ES-I3 (cell line): Measurements from ENCODE around the gene FREY1.

Source experiments
- H3K36me3 ChIP-seq: 2 replicates; pipeline ENCODE4 v1.6.1; 2013; ENCODE audit warnings: mild to moderate bottlenecking, low read length, control low read depth, moderate library complexity; ENCODE audit not compliant: insufficient read depth
- H3K4me1 ChIP-seq: 2 replicates; pipeline ENCODE4 v1.6.1; 2013; ENCODE audit warnings: mild to moderate bottlenecking, control low read depth, low read length; ENCODE audit not compliant: insufficient read depth
- H3K9ac ChIP-seq: 2 replicates; pipeline ENCODE4 v1.6.1; 2013; ENCODE audit warnings: low read depth, mild to moderate bottlenecking, low read length, moderate library complexity
- H3K9me3 ChIP-seq: 2 replicates; pipeline ENCODE4 v1.6.1; 2013; ENCODE audit warnings: mild to moderate bottlenecking, low read length, moderate library complexity; ENCODE audit not compliant: control insufficient read depth, insufficient read depth

The FREY1 gene

DNA sequence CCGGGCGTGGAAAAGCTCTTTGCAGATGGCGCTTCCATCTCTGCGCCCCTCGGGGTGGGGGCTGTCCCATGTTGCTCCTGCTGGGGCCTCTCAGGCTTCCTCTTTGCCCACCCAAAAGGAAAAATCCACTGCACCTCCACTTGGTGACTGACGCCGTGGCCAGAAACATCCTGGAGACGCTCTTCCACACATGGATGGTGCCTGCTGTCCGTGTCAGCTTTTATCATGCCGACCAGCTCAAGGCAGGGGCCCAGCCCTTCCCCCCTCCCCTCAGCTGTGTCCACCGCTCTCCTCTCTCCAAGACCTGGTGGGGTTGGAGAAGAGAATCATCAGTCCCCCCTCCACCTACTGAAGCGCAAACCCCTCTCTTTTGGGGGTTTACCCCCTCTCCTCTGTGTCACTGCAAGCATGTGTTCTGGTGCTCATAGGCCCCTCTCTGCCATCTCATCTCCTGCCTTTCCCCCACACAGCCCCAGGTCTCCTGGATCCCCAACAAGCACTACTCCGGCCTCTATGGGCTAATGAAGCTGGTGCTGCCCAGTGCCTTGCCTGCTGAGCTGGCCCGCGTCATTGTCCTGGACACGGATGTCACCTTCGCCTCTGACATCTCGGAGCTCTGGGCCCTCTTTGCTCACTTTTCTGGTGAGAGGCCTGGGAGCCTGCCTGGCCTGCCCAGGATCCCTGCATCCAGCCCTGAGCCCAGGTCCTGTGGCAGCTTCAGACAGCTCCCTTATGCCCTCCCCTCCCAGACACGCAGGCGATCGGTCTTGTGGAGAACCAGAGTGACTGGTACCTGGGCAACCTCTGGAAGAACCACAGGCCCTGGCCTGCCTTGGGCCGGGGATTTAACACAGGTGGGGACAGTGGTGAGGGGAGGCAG, 17.2 kb upstream of the FREY1 start:
- Histone ChIP-seq H3K4me1 (peaks cover 14% of the 10 kb centered on the region), H3K9ac (no peak overlapping the region), H3K9me3 (no peaks in the 10 kb centered on the region), H3K36me3 (no peaks in the 10 kb centered on the region)

GRCh38 chr11:45922425-45923082, 15.5 kb upstream of the FREY1 start, which contains the start of gene LARGE2:
TSS of gene LARGE2 (plus strand) at chr11:45922656. CDS start at chr11:45922883, 227 bp downstream.
- Histone ChIP-seq H3K4me1 (peaks cover 16% of the 10 kb centered on the region), H3K36me3 (no peaks in the 10 kb centered on the region), H3K9ac (peak within 1 kb of the TSS; percentile 56), H3K9me3 (no peaks in the 10 kb centered on the region)

DNA sequence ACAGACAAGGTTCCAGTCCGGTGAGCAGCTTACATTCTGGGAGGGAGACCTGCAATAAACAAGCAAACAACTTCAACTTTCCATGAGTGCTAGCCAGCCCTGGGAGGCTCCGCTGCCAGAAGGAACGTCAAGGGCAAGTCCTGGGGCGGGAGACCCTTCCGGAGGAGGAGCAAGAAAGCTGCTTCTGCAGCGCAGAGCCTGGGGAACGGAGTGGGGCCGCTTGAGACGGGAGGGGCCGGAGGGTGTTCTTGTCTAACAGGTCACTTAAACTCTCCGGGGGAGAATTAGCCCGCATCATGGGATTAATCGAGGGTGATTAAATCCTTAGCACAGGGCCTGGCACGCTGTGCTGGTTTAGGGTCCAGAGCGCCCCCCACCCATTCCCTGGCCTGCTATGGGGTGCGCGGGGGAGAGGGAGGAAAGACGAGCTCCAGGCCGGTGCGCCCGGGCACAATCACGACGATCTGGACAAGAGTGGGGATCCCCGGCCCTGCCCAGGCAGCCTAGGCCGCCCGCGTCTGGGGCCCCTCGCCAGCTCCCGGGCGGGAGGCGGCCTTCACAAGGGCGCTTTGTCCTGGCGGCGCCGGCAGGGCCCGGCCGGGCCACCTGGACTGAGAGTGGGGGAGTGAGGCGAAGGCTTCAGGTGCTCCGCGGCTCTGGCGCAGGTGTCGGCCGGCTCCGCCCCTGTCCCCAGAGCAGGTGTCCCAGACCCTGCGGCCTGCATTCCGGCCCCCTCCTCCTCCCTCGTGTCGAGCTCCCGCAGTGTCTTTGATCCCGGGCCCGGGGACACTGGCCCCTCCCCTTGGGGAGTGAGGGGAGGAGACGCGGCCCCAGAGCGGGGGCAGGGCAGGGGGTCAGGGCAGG, 14.7 kb upstream of the FREY1 start:
- H3K4me1 ChIP-seq: peaks cover 20% of the 10 kb centered on the region
- H3K9me3 ChIP-seq: no peaks in the 10 kb centered on the region
- peak overlapping the region; percentile 56 for H3K9ac ChIP-seq
- no peaks in the 10 kb centered on the region for H3K36me3 ChIP-seq

DNA sequence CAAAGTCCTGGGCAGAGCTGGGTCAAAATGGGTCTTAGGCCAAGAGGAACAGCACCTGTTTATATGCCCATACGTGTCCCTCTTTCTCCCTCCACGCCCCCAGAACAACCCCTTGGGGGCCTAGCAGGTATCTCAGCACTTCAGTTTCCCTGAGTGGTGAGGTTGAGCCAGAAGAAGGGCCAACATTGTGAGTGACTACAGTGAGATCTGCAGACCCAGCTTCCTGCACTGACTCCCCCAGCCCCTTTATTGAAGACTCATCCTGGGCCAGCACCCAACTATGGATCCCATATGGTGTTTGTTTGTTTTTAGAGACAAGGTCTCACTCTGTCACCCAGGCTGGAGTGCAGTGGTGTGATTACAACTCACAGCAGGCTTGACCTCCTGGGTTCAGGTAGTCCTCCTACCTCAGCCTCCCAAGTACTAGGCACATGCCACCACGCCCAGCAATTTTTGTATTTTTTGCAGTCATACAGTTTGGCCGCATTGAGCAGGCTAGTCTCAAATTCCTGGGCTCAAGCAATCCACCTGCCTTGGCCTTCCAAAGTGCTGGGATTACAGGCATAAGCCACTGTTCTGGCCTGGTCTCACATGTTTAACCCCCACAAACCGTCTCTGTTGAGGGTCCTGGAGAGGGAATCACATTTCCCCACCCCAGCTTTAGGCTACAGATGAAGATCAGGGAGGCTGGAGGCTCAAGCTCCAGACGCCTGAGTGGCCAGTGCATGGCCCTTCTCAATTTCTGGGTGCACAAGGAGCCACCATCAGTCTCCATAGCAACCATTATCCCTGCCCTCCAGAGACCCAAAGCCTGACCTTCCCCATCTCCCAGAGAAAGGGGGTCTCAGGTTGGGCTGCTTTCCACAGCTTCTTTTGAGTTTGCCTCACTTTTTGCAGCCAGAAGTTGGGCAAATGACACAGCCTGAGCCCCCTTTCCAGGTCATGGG, 13.7 kb upstream of the FREY1 start:
- peaks cover 20% of the 10 kb centered on the region for H3K4me1 ChIP-seq
- 0 out of 2 replicates have a peak overlapping the region, but pooled peaks have one; percentile 56 for H3K9ac ChIP-seq
- H3K9me3 ChIP-seq: no peaks in the 10 kb centered on the region
- H3K36me3 ChIP-seq: peaks cover 2% of the 10 kb centered on the region; the same call in 1 of the 2 replicates

DNA sequence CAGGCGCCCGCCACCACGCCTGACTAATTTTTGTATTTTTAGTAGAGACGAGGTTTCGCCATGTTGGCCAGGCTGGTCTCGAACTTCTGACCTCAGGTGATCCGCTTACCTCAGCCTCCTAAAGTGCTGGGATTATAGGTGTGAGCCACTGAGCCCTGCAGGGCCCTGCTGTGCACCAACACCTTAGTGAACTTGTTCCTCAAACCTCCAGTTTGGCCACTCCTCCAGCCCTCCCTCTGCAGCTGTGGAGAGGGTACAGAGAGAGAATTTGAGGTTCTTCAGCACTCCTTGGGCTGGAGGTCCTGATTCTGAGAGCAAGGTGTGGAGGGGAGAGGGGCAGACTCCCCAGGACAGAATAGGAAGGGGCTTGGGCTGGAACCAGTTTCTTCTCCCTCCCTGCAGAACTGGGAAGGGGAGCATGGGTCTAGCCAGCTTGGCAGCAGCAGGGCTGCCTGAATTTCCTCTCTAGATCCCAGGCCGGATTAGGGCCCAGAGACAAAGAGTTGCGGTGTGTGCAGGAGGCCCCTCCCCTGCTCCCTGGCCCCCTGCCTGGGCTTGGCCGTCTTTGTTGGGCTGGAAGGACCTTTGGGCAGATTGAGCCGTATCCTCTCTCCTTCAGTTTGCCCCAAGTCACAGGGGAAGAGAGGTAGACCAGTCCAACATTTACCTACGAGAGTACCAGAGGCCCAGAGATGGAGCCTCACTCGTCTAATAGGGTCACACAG, 12.9 kb upstream of the FREY1 start:
- Histone ChIP-seq H3K9ac (no peak overlapping the region), H3K4me1 (peaks cover 20% of the 10 kb centered on the region), H3K36me3 (peaks cover 7% of the 10 kb centered on the region; the same call in 1 of the 2 replicates), H3K9me3 (no peaks in the 10 kb centered on the region)

DNA sequence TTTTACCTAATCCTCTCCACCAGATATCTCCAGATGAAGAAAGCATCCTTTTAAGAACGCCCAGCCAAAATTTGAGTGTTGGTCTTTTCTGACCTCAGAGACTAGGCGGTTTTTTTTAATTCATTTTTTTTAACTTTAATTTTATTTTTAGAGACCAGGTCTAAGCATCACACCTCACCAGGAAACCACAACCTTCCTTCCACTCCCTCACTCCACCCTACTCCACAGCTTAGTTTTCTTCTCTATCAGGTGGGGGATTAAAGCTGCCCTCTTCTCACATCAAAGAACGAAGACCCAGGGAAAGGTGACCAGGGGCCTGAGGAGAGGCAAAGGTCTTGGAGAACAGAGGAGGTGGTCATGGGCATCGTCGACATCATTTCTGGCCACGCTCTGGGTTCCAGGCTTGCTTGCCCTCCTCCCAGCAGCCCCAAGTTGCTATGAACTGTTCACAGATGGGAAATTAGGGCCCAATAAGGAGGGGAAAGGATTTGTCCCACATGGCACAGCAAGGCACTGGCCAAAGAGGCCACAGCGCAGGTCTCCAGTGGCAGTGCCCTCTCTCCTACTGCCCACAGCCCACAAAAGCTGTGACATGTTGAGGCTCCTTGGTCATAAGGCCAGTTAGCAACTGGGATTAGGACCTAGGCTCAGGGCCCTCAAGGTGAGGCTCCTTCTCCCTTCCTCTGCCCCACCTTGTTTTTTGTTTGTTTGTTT, 12.0 kb upstream of the FREY1 start:
- Histone ChIP-seq H3K9me3 (no peaks in the 10 kb centered on the region), H3K9ac (peak overlapping the region; percentile 94; the same call in 1 of the 2 replicates), H3K36me3 (peaks cover 9% of the 10 kb centered on the region; the same call in 1 of the 2 replicates), H3K4me1 (peaks cover 20% of the 10 kb centered on the region)

- Histone ChIP-seq H3K4me1 (peaks cover 20% of the 10 kb centered on the region), H3K9ac (peak overlapping the region; percentile 94)
Measured at GRCh38 chr11:45918331-45918941, 11.4 kb upstream of the FREY1 start.

DNA sequence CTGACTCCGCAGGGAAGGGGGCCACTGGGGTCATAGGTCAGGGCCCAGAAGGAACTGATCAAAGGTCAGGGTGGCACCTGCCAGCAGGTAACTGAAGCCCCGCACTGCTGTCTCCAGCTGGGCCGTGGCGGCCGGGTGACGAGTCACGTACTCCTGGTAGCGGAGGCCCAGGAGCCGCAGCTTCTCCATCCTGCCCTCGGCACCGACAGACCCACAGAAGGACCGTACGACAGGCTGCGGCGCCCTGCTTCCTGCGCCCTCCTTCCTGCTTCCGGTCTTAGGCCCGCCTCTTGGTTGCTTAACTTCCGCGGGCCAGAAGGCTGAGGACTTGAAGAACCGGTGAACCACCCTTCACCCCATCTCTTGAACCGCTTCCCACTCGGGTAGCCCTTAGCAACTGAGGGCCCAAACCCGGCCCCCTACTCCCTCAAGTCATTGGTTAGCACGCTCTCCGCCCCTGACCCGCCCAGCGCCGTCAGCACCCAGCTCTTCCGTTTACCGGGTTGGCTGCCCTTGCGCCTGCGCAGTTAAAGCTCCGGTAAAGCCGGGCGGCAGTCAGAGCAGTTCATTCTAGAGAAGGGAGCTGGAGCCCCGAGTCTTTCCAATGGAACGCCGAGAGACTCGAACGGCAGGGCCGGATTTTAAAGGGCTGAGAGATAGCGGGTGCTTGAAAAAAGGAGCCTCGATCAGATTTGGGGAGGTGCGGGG, 10.7 kb upstream of the FREY1 start, which contains the start of gene PEX16:
Gene PEX16 (minus strand): TSS at position 255 of the 708 bp plus-strand sequence. CDS start 66 bp downstream, at position 189.
- Histone ChIP-seq H3K9me3 (no peaks in the 10 kb centered on the region), H3K9ac (peak within 1 kb of the TSS; percentile 94), H3K36me3 (peaks cover 9% of the 10 kb centered on the region; the same call in 1 of the 2 replicates), H3K4me1 (peaks cover 20% of the 10 kb centered on the region)

More at GRCh38 chr11:45918331-45918941, 11.4 kb upstream of the FREY1 start:
- Histone ChIP-seq H3K36me3 (peaks cover 9% of the 10 kb centered on the region; the same call in 1 of the 2 replicates), H3K9me3 (no peaks in the 10 kb centered on the region)

DNA sequence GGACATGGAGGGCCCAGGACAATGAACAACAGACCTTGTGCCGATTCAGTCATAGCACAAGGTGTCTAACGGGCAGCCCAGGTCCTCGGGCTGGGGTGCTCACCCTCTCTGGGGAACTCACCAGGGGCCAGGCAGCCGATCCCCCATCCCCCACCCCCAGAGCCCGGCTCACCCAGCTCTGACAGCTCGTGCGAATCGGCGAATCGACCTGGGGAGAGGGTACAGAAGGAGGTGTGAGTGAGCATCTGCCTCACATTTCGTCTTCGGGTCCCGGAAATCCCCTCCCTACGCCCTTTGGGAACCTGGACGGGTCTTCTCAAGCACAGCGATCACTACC, 10.2 kb upstream of the FREY1 start:
- H3K9ac ChIP-seq: peak overlapping the region; percentile 94
- H3K36me3 ChIP-seq: peaks cover 9% of the 10 kb centered on the region; the same call in 1 of the 2 replicates
- H3K4me1 ChIP-seq: peaks cover 20% of the 10 kb centered on the region
- H3K9me3 ChIP-seq: no peaks in the 10 kb centered on the region

DNA sequence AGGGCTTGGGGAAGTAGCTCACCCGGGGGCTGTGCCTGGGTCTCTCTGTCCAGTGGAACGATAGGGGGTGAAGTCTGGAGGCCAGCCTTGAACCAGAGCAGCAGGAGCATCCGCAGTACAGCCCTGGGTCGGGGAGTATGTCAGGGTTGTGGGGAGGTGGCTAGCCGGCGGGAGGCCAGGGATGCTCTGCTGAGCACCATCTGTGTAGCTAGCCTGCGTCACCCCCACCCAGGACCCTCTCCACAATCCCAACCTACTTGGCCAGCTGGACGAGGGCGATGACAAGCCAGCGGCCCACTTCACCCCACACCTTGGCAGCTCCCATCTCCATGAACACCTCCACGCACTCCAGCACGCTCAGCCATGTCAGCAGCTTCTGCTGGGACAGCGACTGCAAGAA, 8.4 kb upstream of the FREY1 start:
- Histone ChIP-seq H3K4me1 (peaks cover 11% of the 10 kb centered on the region), H3K9me3 (no peaks in the 10 kb centered on the region), H3K36me3 (peaks cover 9% of the 10 kb centered on the region; the same call in 1 of the 2 replicates), H3K9ac (no peak overlapping the region)

DNA sequence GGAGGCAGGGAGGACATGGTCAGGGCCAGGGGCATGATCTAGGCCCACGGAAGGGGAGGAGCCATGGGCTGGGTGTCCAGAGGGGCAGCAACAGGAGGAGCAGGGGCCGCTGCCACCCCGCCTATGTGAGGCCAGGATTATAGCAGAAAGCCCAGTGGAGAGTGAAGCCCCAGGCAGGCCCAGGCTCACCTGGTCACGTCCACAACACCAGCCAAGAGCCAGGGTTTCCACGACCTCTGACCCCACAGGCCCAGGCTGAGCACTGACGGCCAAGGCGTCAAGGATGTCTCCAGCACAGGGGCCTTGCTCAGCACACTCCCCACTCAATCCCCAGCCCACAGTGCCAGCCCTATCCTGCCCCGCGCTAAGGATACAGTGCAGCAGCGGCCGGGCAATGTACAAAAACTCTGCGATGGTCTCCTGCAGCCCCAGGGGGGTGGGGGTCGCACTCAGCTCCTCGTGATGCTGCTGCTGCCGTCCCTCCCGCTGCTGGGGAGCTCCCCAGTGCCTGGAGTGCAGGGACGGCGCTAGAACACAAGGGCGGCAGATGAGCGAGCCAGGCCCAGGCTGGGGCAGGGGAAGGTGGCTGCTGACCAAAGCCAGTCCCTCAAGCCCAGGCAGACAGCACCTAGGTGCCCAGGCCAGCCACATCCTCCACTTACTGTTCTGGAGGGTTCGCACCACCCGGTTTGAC, 7.0 kb upstream of the FREY1 start:
- Histone ChIP-seq H3K9ac (no peak overlapping the region), H3K36me3 (peaks cover 9% of the 10 kb centered on the region; the same call in 1 of the 2 replicates)

More for the DNA sequence above, 7.0 kb upstream of the FREY1 start:
- peaks cover 4% of the 10 kb centered on the region; the same call in 1 of the 2 replicates for H3K4me1 ChIP-seq
- no peaks in the 10 kb centered on the region for H3K9me3 ChIP-seq
